ENCODE measurements around the gene IGF2BP1. TPM values are rescaled to one million over a fixed set of nuclear protein-coding genes. Genes with fewer than 3 reads are reported as not detected.
"Not testable (repeated sequence)": the region's sequence is repeated elsewhere in the genome, so short reads cannot be mapped to it uniquely, and the experiment has no call there.

Gene IGF2BP1
- total RNA-seq, 1 donor from 2014 or later, result 0.82 TPM

DNA sequence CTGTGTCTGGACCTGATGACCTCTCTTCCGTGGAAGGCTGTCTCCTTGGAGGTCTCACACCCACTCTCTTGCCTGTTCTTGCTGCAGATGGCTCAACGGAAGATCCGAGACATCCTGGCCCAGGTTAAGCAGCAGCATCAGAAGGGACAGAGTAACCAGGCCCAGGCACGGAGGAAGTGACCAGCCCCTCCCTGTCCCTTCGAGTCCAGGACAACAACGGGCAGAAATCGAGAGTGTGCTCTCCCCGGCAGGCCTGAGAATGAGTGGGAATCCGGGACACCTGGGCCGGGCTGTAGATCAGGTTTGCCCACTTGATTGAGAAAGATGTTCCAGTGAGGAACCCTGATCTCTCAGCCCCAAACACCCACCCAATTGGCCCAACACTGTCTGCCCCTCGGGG, 52.1 kb downstream of the IGF2BP1 start:
- FAIRE-seq, result no peak
- no peak for DNase-seq (ENCODE audit: low spot score in 2 of 2)

DNA sequence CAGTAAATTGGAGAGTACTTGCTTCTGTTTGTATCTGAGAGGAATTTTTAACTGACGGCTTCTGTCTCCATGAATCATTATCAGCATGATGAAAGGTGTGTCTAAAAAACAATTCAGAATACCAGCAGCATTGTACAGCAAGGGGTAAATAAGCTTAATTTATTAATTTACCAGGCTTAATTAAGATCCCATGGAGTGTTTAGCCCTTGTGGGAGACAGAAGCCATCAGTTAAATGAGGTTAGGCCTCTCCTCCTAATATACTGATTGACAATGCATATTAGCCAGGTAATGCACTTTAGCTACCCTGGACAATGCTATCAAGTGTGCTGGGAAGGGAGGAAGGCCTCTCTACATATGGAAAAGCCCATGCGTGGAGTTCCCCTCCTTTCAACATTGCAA, 53.4 kb downstream of the IGF2BP1 start:
- no peak for FAIRE-seq
- DNase-seq (ENCODE audit: low spot score in 2 of 2), result no peak

DNA sequence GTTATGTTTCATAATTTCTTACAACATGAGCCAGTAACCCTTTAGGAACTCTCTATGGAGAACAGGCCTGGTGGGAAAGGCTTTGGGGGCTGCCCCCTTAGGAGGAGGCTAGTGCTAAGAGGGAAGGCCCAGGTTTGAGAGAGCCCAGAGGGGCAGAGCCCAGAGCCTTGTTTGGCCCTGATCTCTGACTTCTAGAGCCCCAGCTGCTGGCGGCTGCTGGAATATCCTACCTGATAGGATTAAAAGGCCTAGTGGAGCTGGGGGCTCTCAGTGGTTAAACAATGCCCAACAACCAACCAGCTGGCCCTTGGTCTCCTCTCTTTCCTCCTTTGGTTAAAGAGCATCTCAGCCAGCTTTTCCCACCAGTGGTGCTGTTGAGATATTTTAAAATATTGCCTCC, 54.1 kb downstream of the IGF2BP1 start:
- no peak for FAIRE-seq
- no peak for DNase-seq (ENCODE audit: low spot score in 2 of 2)

DNA sequence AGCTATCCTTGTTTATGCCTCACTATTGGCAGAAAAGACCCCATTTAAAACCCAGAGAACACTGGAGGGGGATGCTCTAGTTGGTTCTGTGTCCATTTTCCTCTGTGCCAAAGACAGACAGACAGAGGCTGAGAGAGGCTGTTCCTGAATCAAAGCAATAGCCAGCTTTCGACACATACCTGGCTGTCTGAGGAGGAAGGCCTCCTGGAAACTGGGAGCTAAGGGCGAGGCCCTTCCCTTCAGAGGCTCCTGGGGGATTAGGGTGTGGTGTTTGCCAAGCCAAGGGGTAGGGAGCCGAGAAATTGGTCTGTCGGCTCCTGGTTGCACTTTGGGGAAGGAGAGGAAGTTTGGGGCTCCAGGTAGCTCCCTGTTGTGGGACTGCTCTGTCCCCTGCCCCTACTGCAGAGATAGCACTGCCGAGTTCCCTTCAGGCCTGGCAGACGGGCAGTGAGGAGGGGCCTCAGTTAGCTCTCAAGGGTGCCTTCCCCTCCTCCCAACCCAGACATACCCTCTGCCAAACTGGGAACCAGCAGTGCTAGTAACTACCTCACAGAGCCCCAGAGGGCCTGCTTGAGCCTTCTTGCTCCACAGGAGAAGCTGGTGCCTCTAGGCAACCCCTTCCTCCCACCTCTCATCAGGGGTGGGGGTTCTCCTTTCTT, 56.1 kb downstream of the IGF2BP1 start:
- no peak for DNase-seq (ENCODE audit: low spot score in 2 of 2)

GRCh38 chr17:49054342-49055092, 57.3 kb downstream of the IGF2BP1 start:
- FAIRE-seq (no peak), DNase-seq (ENCODE audit: low spot score in 2 of 2) (no peak)

More for the DNA sequence above, 56.1 kb downstream of the IGF2BP1 start:
- no peak for FAIRE-seq

DNA sequence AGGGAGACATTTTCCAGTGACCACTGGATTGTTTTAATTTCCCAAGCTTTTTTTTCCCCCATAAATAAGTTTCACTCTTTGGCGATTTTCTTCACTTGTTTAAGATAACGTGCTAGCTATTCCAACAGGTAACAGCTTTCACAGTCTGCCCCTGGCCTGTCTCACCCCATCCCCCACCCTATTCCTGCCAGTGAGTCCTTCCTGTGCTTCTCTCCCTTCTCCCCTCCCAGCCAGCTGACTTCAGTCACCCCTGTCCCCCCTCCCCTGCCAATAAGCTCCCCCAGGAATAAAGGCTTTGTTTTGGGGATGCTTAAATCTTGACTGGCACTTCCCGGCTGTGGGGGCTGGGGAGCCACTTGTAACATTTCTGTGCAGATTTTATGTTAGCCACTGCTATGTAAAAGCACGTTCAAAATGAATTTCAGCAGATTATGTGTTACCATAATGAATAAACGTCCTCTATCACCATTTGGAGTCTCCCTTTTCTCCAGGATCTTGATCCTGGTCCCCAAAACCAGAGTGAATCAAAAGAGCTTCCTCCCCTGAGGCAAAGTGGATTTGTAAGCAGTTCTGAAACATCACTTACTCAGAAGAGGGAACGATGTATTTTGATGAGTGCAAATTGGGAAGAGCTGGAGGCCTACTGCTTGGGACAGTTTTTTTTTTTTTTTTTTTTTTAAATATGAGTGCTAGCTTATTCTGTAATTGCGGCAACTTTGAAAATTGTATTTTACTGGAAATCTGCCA, 58.2 kb downstream of the IGF2BP1 start:
- FAIRE-seq (no peak), DNase-seq (ENCODE audit: low spot score in 2 of 2) (no peak)

GRCh38 chr17:49061524-49061943, 64.3 kb downstream of the IGF2BP1 start:
- DNase-seq (ENCODE audit: low spot score in 2 of 2), result no peak
- no peak for FAIRE-seq

DNA sequence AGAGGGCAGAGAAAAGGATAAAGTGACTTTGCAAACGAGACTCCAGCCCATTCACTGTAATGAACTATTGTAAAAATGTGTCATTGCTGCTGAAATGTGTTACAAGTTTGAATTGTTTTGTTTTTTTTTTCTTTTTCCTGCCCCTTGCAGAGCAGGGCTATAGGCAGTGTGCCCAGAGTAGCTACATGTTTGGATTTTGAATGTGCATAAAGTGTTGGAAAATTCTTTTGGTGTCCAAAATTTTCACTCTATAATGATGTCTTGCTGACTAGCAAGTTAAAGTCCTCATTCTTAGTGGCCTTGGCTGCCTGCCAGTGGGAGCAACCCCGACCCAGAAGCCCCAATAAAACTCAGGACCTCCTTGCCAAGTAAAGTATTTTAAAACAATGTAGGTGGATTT, 66.5 kb downstream of the IGF2BP1 start:
- no peak for FAIRE-seq
- no peak for DNase-seq (ENCODE audit: low spot score in 2 of 2)

- no peak for DNase-seq (ENCODE audit: low spot score in 2 of 2)
- FAIRE-seq, result no peak
Measured at GRCh38 chr17:49067163-49067562, 70.0 kb downstream of the IGF2BP1 start.

GRCh38 chr17:49069585-49070273, 72.5 kb downstream of the IGF2BP1 start:
- FAIRE-seq (no peak), DNase-seq (ENCODE audit: low spot score in 2 of 2) (no peak)

DNA sequence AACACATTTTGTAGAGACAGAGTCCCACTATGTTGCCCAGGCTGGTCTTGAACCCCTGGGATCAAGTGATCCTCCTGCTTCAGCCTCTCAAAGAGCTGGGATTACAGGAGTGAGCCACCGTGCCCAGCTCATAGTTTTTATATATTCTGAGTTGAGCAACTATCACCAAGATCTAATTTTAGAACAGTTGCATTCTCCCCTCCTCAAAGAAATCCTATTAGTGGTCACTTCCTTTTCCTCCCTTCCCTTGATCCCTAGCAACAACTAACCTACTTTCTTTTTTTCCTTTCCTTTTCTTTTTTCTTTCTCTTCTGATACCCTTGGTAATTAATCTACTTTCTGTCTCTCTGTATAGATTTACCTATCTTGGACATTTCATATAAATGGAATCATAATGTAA, 73.9 kb downstream of the IGF2BP1 start:
- FAIRE-seq (no peak), DNase-seq (ENCODE audit: low spot score in 2 of 2) (no peak)

DNA sequence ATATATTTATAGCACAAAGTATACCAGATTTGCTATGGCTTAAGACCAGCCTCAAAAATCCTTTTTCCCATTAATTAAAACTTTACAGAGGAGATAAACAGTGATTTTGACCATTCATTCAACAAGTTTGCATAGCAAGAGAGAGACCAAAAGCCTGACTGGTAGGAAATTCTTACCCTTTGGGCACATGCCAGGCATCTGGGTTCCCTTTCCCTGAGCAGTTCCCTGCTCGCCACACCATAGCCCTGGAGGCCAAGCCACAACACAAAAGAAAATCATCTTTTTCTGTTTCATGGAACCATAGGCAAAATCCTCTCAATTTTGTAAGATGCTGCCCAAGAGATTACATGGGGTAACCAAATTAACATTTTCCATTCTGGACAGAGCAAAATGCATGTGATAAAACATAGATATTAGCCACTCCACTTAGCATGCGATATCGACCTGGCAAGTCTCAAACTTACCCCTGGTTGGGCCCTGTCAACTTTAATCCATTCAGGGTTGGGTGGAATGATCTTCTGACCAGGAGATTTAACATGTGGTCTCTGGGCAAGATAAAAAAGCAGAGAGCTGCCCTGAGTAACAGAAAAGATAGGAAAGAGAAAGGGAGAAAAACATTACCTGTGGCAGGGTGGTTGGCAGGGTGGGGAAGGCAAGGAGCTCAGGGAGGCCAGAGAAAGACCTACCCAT, 77.8 kb downstream of the IGF2BP1 start:
- FAIRE-seq (no peak), DNase-seq (ENCODE audit: low spot score in 2 of 2) (no peak)

- DNase-seq (ENCODE audit: low spot score in 2 of 2) (no peak), FAIRE-seq (no peak)
Measured at GRCh38 chr17:49076573-49077384, 79.6 kb downstream of the IGF2BP1 start.

- DNase-seq (ENCODE audit: low spot score in 2 of 2) (no peak), FAIRE-seq (no peak)
Measured at GRCh38 chr17:49078248-49078647, 81.1 kb downstream of the IGF2BP1 start.

DNA sequence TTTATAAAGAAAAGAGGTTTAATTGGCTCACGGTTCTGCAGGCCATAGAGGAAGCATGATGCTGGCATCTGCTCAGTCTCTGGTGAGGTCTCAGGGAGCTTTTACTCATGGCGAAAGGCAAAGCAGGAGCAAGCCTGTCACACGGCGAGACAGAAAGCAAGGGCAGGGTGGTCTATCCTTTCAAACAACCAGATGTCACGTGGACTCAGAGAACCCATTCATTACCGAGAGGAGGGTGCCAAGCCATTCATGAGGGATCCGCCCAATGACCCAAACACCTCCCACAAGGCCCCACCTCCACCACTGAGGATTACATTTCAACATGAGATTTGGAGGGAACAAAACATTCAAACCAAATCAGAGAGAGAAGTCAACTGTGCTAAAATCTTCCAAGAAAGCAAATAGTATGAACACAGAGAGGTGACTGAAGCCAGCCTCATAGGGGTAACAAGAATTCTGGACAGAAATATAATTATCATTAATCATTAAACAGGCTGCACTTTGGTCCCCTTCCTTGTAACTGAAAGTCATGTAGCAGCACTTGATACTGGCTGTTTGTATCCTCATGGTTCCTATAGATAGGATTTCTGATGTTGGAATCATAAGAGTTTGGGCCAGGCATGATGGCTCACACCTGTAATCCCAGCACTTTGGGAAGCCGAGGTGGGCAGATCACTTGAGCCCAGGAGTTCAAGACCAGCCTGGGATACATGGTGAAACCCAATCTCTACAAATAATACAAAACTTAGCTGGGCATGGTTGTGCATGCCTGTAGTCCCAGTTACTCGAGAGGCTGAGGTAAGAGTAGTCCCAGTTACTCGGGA, 82.9 kb downstream of the IGF2BP1 start:
- FAIRE-seq, result no peak
- no peak for DNase-seq (ENCODE audit: low spot score in 2 of 2)

- FAIRE-seq, result no peak
- DNase-seq (ENCODE audit: low spot score in 2 of 2), result no peak
Measured at GRCh38 chr17:49082231-49082630, 85.0 kb downstream of the IGF2BP1 start.

- not testable (repeated sequence) for DNase-seq (ENCODE audit: low spot score in 2 of 2); FAIRE-seq
Measured at GRCh38 chr17:49085046-49085445, 87.9 kb downstream of the IGF2BP1 start.

DNA sequence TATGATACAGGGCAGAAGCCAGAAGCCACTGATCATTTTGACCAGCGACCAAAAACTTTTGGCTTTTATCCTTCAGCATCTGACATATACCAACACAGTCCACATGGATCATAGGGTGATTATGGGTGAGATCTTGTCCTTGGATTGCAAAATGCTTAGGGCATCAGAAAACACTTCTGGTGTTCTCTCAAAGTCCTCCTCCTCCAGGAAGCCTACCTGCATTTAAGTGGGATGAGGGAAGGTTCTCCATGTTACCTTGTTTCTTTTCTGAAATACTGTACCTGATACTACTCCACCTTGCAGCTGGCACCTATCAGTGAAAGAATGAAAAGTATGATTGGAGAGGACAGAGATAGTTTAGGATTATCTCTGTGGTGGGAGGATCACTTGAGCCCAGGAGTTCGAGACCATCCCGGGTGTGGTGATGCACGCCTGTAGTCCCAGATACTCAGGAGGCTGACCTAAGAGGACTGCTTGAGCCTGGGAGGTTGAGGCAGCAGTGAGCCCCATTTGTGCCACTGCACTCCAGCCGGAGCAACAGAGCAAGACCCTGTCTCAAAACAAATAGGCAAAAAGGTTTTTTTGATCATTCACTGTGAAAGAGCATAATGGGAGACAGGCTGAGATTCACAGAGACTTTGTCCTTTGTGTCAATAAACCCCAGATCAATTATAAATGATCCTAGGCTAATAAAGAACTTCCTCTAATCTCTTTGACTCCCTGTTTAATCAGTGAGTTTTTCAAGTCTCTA, 88.6 kb downstream of the IGF2BP1 start:
- FAIRE-seq (no peak), DNase-seq (ENCODE audit: low spot score in 2 of 2) (no peak)
